ENCODE measurements around the gene GPR62. TPM values are rescaled to one million over a fixed set of nuclear protein-coding genes. Genes with fewer than 3 reads are reported as not detected.

GPR62 gene
- total RNA-seq, 2 experiments from 2014 or later, result not detected

DNA sequence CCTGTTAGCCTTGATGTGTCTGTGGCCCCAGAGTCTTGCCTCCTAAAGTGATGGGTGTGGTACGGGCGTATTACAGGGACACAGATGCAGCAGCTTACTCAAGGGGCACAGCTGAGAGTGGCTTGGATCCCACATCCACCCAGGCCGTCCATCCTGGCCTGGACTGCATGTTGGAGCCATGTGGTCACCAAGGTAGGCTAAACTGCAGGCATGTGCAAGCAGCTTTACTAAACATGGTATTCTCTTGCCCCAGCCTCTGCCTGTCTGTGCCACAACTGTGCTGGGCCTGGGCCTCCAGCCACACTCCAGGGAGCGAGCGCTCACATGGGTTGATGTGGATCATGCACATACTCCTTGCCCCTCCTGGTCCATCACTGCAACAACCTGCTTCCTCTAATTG, 6.1 kb upstream of the GPR62 start:
- H3K4me3 Mint-ChIP-seq, result no peak overlapping the region
- H3K4me1 Mint-ChIP-seq, result peaks cover under 1% of the 10 kb centered on the region
- ChIA-PET CTCF (interaction anchor here (0.7 to 1.7 kb wide), 2 partner anchors 16 to 25 kb away, joined by 3 to 10 read pairs; partner anchors contain the start of gene ABHD14B), POLR2A (no interaction called here)
- no peaks in the 10 kb centered on the region for H3K36me3 Mint-ChIP-seq (ENCODE audit: low read depth)
- H3K27me3 Mint-ChIP-seq, result peaks cover 14% of the 10 kb centered on the region
- H3K27ac Mint-ChIP-seq, result no peak overlapping the region
- H3K9me3 Mint-ChIP-seq, result no peaks in the 10 kb centered on the region
- no peak for DNase-seq

DNA sequence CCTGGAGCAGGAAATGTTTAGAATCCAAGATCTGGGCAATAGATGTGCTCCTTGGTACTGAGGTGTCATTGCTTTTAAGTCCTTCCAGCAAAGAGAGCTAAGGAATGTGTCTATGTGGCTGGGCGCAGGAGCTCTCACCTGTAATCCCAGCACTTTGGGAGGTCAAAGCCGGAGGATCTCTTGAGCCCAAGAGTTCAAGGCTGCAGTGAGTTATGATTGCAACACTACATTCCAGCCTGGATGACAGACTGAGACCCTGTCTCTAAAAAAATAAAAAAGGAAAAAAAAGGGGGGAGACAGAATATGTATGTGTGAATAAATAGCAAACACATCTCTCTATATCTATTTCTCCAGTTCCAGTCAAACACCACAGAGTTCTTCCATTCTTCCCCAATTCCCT, 4.3 kb upstream of the GPR62 start:
- DNase-seq, result no peak
- H3K27me3 Mint-ChIP-seq, result peaks cover 27% of the 10 kb centered on the region
- ChIA-PET POLR2A (no interaction called here), CTCF (interaction anchor here (1.7 to 4.6 kb wide), 2 partner anchors 9 to 23 kb away, joined by 10 to 46 read pairs; partner anchors contain the start of genes ABHD14B, PARP3 and RRP9)
- H3K4me1 Mint-ChIP-seq, result peaks cover 3% of the 10 kb centered on the region
- no peaks in the 10 kb centered on the region for H3K9me3 Mint-ChIP-seq
- H3K4me3 Mint-ChIP-seq, result no peak overlapping the region
- H3K27ac Mint-ChIP-seq, result no peak overlapping the region
- no peaks in the 10 kb centered on the region for H3K36me3 Mint-ChIP-seq (ENCODE audit: low read depth)

DNA sequence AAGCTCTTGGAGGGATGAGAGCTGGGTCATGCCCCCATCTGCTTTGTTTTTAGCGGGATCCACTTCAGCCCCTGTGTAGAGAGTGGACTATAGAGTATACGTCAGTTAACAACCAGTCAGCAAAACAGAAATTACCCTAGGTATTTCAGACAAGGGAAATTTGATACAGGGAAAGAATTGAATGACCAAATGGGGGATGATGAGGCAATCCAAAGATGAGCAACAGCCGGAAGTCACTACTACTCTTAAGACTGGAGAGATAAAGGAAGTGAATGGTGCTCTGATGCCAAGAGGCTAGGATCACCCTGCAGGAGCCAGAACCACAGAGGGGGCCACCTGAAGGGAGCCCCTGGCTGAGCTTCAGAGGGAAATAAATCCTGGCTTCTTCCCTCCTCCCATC, 1.7 kb upstream of the GPR62 start:
- peaks cover 34% of the 10 kb centered on the region for H3K27me3 Mint-ChIP-seq
- H3K27ac Mint-ChIP-seq, result no peak overlapping the region
- no peak overlapping the region for H3K4me3 Mint-ChIP-seq
- H3K4me1 Mint-ChIP-seq, result peaks cover 11% of the 10 kb centered on the region
- no peaks in the 10 kb centered on the region for H3K9me3 Mint-ChIP-seq
- CTCF ChIA-PET, result interaction anchor here (0.6 to 4.6 kb wide), 4 partner anchors 9 to 99 kb away, joined by 3 to 46 read pairs (median 11); partner anchors contain the start of genes ABHD14A, ABHD14B, PARP3 and RRP9
- POLR2A ChIA-PET, result no interaction called here
- no peaks in the 10 kb centered on the region for H3K36me3 Mint-ChIP-seq (ENCODE audit: low read depth)
- DNase-seq, result no peak

DNA sequence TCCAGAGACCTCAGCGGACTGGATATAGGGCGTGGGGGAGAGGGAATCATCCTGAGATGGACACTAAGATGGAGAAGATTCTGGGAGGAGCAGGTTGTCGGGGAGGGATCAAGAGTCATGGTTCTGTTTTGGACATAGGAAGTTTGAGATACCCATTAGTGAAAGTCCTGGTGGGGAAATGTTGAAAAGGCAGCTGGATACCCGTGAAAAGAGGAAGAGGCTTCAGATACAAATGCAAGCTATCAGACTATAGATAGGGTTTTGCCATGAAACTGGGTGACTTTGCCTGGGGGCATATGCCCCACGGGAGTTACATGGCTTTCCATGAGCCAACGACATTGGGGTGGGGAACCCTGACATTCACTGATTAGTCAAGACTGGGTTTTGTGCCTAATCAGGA, 1.1 kb upstream of the GPR62 start:
- POLR2A ChIA-PET, result no interaction called here
- CTCF ChIA-PET, result interaction anchor here (2.6 to 4.6 kb wide), 3 partner anchors 8 to 20 kb away, joined by 11 to 46 read pairs (median 11); partner anchors contain the start of genes ABHD14A, ABHD14B, PARP3 and RRP9

DNA sequence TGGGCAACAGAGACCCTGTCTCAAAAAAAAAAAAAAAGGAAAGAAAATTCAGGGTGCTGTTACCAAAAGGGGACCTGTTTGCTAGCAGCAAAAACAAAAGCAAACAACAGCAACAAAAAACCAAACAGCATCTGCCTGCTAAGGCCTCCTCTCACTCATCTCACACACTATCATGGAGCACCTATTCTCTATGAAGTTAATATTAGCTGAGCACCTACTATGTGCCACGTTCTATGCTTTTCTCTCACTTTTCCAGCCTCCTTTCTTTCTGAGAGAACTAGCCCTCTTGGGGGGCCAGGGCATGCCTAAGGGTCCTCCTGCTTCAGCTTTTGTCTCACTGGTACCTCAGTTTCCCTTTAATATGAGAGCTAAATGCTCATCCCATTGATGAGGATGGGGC, 468 bp upstream of the GPR62 start:
- Mint-ChIP-seq H3K4me1 (peaks cover 11% of the 10 kb centered on the region), H3K4me3 (no peak overlapping the region), H3K27me3 (peaks cover 34% of the 10 kb centered on the region), H3K27ac (no peak overlapping the region), H3K9me3 (no peaks in the 10 kb centered on the region), H3K36me3 (ENCODE audit: low read depth) (no peaks in the 10 kb centered on the region)
- ChIA-PET POLR2A (no interaction called here), CTCF (interaction anchor here (0.8 to 4.6 kb wide), 5 partner anchors 8 to 37 kb away, joined by 3 to 46 read pairs (median 11); partner anchors contain the start of genes ABHD14A, ABHD14B, PARP3 and PCBP4)
- no peak for DNase-seq

More for the DNA sequence above, 1.1 kb upstream of the GPR62 start:
- peaks cover 11% of the 10 kb centered on the region for H3K4me1 Mint-ChIP-seq
- DNase-seq, result no peak
- H3K36me3 Mint-ChIP-seq (ENCODE audit: low read depth), result no peaks in the 10 kb centered on the region
- H3K27me3 Mint-ChIP-seq, result peaks cover 34% of the 10 kb centered on the region
- no peak overlapping the region for H3K27ac Mint-ChIP-seq
- no peak overlapping the region for H3K4me3 Mint-ChIP-seq
- H3K9me3 Mint-ChIP-seq, result no peaks in the 10 kb centered on the region

- ChIA-PET CTCF (interaction anchor here (1.2 to 3.5 kb wide), 4 partner anchors 12 to 18 kb away, joined by 4 to 13 read pairs (median 8); partner anchors contain the start of genes ABHD14A, ABHD14B, PARP3 and RRP9), POLR2A (no interaction called here)
- Mint-ChIP-seq H3K4me1 (peaks cover 11% of the 10 kb centered on the region), H3K27ac (no peak overlapping the region), H3K9me3 (no peaks in the 10 kb centered on the region), H3K27me3 (peaks cover 34% of the 10 kb centered on the region), H3K36me3 (ENCODE audit: low read depth) (no peaks in the 10 kb centered on the region), H3K4me3 (peak overlapping the region; percentile 13)
- peak; percentile 27 for DNase-seq
Measured at GRCh38 chr3:51955893-51956770, 951 bp downstream of the GPR62 start.

DNA sequence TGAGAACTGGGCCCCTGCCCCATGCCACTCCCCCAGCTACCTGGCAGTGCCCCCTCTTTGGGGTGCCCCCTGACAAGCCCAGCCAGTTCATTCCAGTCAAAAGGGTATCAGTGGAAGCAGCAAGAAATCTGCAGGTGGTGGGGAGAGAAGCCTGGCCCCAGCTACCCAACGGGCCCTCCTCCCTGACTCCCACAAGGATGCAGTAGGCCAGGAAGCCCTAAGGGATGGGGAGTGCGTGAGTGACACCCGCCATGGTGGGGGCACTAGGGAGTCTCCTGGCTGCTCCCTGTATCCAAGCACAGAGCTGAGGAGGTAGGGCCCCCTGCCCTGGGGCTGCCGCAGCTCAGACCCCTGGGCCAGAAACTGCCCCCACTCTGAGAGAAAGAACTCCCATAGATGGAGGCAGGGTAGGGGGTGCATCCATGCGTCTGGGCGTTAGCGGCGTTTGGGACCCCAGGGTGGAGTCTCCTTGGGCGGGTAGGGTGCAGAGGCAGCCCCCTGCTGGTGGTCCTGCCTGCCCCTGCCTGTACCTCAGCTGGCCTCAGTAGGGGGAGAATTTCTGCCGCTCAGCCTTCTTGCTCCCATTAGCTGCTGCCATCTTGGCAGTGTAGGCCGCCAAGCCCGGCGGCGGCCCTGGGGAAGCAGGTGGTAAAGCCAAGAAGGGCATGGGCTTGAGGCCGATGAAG, 2.5 kb downstream of the GPR62 start:
- peaks cover 36% of the 10 kb centered on the region for H3K27me3 Mint-ChIP-seq
- no peak overlapping the region for H3K27ac Mint-ChIP-seq
- ChIA-PET POLR2A (no interaction called here), CTCF (interaction anchor here (0.6 to 3.5 kb wide), 6 partner anchors 14 to 530 kb away, joined by 3 to 13 read pairs (median 4); partner anchors contain the start of genes PARP3 and RRP9)
- H3K4me3 Mint-ChIP-seq, result no peak overlapping the region
- peaks cover 11% of the 10 kb centered on the region for H3K4me1 Mint-ChIP-seq
- no peak for DNase-seq
- H3K36me3 Mint-ChIP-seq (ENCODE audit: low read depth), result no peaks in the 10 kb centered on the region
- H3K9me3 Mint-ChIP-seq, result no peaks in the 10 kb centered on the region

- CTCF ChIA-PET, result interaction anchor here (1.1 to 7.0 kb wide), 4 partner anchors 11 to 17 kb away, joined by 3 to 43 read pairs (median 8); partner anchors contain the start of genes ABHD14A, ABHD14B, PARP3 and RRP9
- H3K27me3 Mint-ChIP-seq, result peaks cover 27% of the 10 kb centered on the region
- H3K4me3 Mint-ChIP-seq, result no peak overlapping the region
- H3K4me1 Mint-ChIP-seq, result peaks cover 11% of the 10 kb centered on the region
- H3K27ac Mint-ChIP-seq, result no peak overlapping the region
- DNase-seq, result no peak
- POLR2A ChIA-PET, result no interaction called here
- H3K36me3 Mint-ChIP-seq (ENCODE audit: low read depth), result no peaks in the 10 kb centered on the region
- no peaks in the 10 kb centered on the region for H3K9me3 Mint-ChIP-seq
Measured at GRCh38 chr3:51958603-51959521, 3.7 kb downstream of the GPR62 start.

- CTCF ChIA-PET, result interaction anchor here (1.1 to 7.0 kb wide), 4 partner anchors 10 to 18 kb away, joined by 3 to 43 read pairs (median 8); partner anchors contain the start of genes ABHD14A, ABHD14B, PARP3 and RRP9
- DNase-seq, result no peak
Measured at GRCh38 chr3:51959651-51960050, 4.5 kb downstream of the GPR62 start.

GRCh38 chr3:51960386-51960785, 5.2 kb downstream of the GPR62 start:
- Mint-ChIP-seq H3K36me3 (ENCODE audit: low read depth) (no peaks in the 10 kb centered on the region), H3K27me3 (peaks cover 12% of the 10 kb centered on the region), H3K9me3 (no peaks in the 10 kb centered on the region), H3K4me1 (peaks cover 8% of the 10 kb centered on the region), H3K4me3 (no peak overlapping the region), H3K27ac (no peak overlapping the region)
- ChIA-PET POLR2A (no interaction called here), CTCF (interaction anchor here (1.1 to 7.0 kb wide), 3 partner anchors 10 to 15 kb away, joined by 3 to 43 read pairs (median 4); partner anchors contain the start of genes ABHD14A and ABHD14B)
- DNase-seq, result no peak

More at GRCh38 chr3:51959651-51960050, 4.5 kb downstream of the GPR62 start:
- H3K9me3 Mint-ChIP-seq, result no peaks in the 10 kb centered on the region
- H3K4me3 Mint-ChIP-seq, result no peak overlapping the region
- H3K27ac Mint-ChIP-seq, result no peak overlapping the region
- POLR2A ChIA-PET, result no interaction called here
- H3K36me3 Mint-ChIP-seq (ENCODE audit: low read depth), result no peaks in the 10 kb centered on the region
- H3K4me1 Mint-ChIP-seq, result peaks cover 11% of the 10 kb centered on the region
- H3K27me3 Mint-ChIP-seq, result peaks cover 19% of the 10 kb centered on the region

DNA sequence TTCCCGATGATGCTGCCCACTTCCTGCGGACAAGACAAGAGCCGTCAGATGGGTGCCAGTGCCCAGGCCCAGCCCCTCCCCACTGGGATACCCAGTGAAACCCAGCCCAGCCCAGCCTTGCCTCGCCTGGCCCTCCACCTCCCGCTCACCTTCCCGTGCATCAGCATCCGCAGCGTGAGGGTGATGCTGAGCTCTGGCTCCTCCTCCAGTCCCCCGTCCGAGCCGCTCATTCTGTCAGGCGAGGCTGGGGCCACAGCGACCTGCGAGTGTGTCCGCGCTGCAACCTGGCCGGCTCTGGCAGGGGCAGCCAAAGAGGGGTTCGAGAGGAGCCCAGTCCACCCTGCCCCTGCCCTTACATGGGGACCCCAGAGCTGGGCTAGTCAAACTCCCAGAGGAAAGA, 5.8 kb downstream of the GPR62 start:
- Mint-ChIP-seq H3K27me3 (peaks cover 12% of the 10 kb centered on the region), H3K36me3 (ENCODE audit: low read depth) (no peaks in the 10 kb centered on the region), H3K4me1 (peaks cover 8% of the 10 kb centered on the region), H3K27ac (no peak overlapping the region), H3K4me3 (no peak overlapping the region), H3K9me3 (no peaks in the 10 kb centered on the region)
- no peak for DNase-seq
- CTCF ChIA-PET, result interaction anchor here (1.2 to 7.0 kb wide), 2 partner anchors 13 to 20 kb away, joined by 3 to 43 read pairs; partner anchors contain the start of genes ABHD14A, ABHD14B and RRP9
- POLR2A ChIA-PET, result no interaction called here

Data from activated CD4-positive, alpha-beta T cell treated with anti-CD3 and anti-CD28 coated beads, Interleukin-2, amount 10 ng/mL, durations not matched to agents 7 days and 5 days (primary cell).